Esophagus squamous epithelium (tissue), 5 donors: ENCODE measurements around the gene NR6A1. TPM values are rescaled to one million over a fixed set of nuclear protein-coding genes. Genes with fewer than 3 reads are reported as not detected.

Source experiments
- DNase-seq: peaks from one replicate; lab custom pipeline; 2025; lab: John Stamatoyannopoulos, UW
- H3K27ac ChIP-seq, 4 donors: fragments of 200-600 bp; sonication (generic); one replicate each; pipeline ENCODE4 v1.5.1; 2016 to 2019; ENCODE audit warnings: mild to moderate bottlenecking in 1 of 4
- H3K27me3 ChIP-seq, 4 donors: fragments of 200-600 bp; sonication (generic); 1 replicate in 3 of 4; 2 replicates in 1 of 4; pipeline versions ENCODE4 v1.5.1 to v1.6.0; 2017 to 2021; ENCODE audit warnings: antibody characterized with exemption in 1 of 4
- H3K36me3 ChIP-seq, 3 donors: fragments of 200-600 bp; sonication (generic); one replicate each; pipeline ENCODE4 v1.5.1; 2016 to 2019
- H3K4me1 ChIP-seq, 3 donors: fragments of 200-600 bp; sonication (generic); one replicate each; pipeline ENCODE4 v1.5.1; 2017 to 2019
- H3K4me3 ChIP-seq, 4 donors: fragments of 200-600 bp; sonication (generic); 1 replicate in 3 of 4; 2 replicates in 1 of 4; pipeline ENCODE4 v1.5.1; 2016 to 2019; ENCODE audit warnings: mild to moderate bottlenecking in 2 of 4, moderate library complexity in 1 of 4
- H3K9me3 ChIP-seq, 3 donors: fragments of 200-600 bp; sonication (generic); one replicate each; pipeline ENCODE4 v1.5.1; 2016 to 2019
- POLR2A ChIP-seq, 4 donors: fragments of 450-650 bp; IDR thresholded peaks; one replicate each; pipeline ENCODE4 v1.6.1; 2017; ENCODE audit warnings: antibody characterized with exemption in 4 of 4, mild to moderate bottlenecking in 4 of 4, moderate library complexity in 3 of 4
- WGBS, 2 donors: methylation state at CpG; one replicate each; pipeline ENCODE4 v1.1.5; 2018; 5-methylcytosine and 5-hydroxymethylcytosine counted together
- intact Hi-C: fragments of 100-400 bp; cut with DNase I; formaldehyde crosslinking; loops from one replicate; pipeline ENCODE4 v1.15.0; 2022
- total RNA-seq, 4 donors: library from RNA; depleted of rRNA; stranded (reverse); fragments of >200 nt; gene quantifications; one replicate each; pipeline ENCODE4 v1.1.0, GENCODE V29; 2016
- TF ChIP-seq, protein P1 (sequence below), 6 experiments: fragments of 450-650 bp in 4 of 6; fragments of 200-600 bp in 2 of 6; sonication (generic) in 2 of 6; IDR thresholded peaks; one replicate each; pipeline ENCODE4 v1.5.1; 2016 to 2019; ENCODE audit warnings: antibody characterized with exemption in 6 of 6, mild to moderate bottlenecking in 4 of 6, moderate library complexity in 4 of 6
- donor health status: DM: yes; HTN: yes; CAD: no.

The NR6A1 gene
- total RNA-seq, 4 donors from 2014 or later, result 1.9 to 4.0 (median 2.7) TPM

DNA sequence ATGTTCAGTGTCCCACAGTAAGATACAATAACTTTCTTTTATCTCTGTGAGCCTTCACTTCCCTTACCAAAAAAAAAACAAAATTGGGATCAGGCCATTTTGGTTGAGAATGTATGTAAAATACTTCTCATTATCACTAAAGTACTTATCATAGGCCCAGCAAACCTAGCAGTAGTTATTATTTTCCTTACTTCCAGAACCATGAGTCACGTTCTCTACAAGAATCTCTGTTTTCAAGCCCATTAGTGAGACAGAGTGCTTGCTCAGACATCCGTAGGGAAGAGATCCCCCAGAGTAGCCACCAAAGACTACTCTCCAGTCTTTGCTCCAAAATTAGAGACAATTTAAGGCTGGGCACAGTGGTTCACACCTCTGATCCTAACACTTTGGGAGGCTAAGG, 160.0 kb downstream of the NR6A1 start:
- no peak for TF ChIP-seq POLR2A (IDR thresholded peaks at IDR 0.05)
- TF ChIP-seq, protein P1, sequence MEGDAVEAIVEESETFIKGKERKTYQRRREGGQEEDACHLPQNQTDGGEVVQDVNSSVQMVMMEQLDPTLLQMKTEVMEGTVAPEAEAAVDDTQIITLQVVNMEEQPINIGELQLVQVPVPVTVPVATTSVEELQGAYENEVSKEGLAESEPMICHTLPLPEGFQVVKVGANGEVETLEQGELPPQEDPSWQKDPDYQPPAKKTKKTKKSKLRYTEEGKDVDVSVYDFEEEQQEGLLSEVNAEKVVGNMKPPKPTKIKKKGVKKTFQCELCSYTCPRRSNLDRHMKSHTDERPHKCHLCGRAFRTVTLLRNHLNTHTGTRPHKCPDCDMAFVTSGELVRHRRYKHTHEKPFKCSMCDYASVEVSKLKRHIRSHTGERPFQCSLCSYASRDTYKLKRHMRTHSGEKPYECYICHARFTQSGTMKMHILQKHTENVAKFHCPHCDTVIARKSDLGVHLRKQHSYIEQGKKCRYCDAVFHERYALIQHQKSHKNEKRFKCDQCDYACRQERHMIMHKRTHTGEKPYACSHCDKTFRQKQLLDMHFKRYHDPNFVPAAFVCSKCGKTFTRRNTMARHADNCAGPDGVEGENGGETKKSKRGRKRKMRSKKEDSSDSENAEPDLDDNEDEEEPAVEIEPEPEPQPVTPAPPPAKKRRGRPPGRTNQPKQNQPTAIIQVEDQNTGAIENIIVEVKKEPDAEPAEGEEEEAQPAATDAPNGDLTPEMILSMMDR (IDR thresholded peaks at IDR 0.05), result no peak
- Histone ChIP-seq H3K27me3 (no peaks in the 10 kb centered on the region), H3K4me1 (no peaks in the 10 kb centered on the region), H3K27ac (no peak overlapping the region), H3K36me3 (no peaks in the 10 kb centered on the region), H3K9me3 (no peaks in the 10 kb centered on the region), H3K4me3 (no peak overlapping the region)
- WGBS, 2 donors, result 88 to 93% methylated on average over 2 of the region's 2 CpGs
- no peak for DNase-seq
- intact Hi-C loops, result no loop called here

DNA sequence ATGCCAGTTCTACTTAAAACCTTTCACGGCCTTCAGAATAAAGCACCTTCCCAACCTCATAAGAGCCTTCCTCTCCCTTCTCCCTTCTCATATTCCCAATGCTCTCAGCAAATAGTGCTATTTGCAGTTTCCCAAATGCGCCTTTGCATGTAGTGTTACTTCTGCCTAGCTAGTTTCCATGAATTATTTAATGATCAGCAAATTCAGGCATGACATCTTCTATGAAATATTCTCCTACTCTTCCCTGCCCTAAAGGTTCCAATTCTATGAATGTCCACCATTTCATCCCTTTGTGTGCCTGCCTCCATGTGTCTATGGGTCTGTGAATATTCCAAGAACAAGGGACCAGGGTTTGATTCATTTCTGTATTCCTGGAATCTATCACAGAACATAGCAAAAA, 165.1 kb downstream of the NR6A1 start:
- H3K27ac ChIP-seq, result no peak overlapping the region
- H3K9me3 ChIP-seq, result no peaks in the 10 kb centered on the region
- no peaks in the 10 kb centered on the region for H3K36me3 ChIP-seq
- no peak overlapping the region for H3K4me3 ChIP-seq
- H3K27me3 ChIP-seq, result no peaks in the 10 kb centered on the region
- intact Hi-C loops, result no loop called here
- TF ChIP-seq POLR2A (IDR thresholded peaks at IDR 0.05), result no peak
- peaks cover 0 to 29% (median 0%) of the 10 kb centered on the region in 3 donors for H3K4me1 ChIP-seq
- 85 to 92% methylated on average over 2 of the region's 2 CpGs for WGBS, 2 donors
- no peak for DNase-seq

DNA sequence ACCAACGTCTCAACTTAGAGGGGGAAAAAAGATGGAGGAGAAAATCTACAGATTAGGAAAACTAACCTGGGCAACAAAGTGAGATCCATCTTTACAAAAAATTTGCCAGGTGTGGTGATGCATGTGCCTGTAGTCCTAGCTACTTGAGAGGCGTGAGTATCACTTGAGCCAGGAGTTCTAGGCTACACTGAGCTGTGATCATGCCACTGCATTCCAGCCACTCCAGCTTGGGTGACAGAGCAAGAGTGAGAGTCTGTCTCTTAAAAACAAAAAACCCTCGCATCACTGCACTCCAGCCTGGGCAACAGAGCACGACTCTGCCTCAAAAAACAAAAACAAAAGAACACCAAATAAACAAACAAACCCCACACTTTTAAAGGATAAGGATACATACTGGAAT, 165.9 kb downstream of the NR6A1 start:
- Histone ChIP-seq H3K27ac (no peak overlapping the region), H3K36me3 (no peaks in the 10 kb centered on the region), H3K27me3 (no peaks in the 10 kb centered on the region), H3K9me3 (no peaks in the 10 kb centered on the region), H3K4me1 (peaks cover 0 to 29% (median 0%) of the 10 kb centered on the region in 3 donors), H3K4me3 (no peak overlapping the region)
- WGBS, 2 donors, result 61 to 85% methylated on average over 4 of the region's 4 CpGs
- TF ChIP-seq POLR2A (IDR thresholded peaks at IDR 0.05), result no peak
- TF ChIP-seq, protein P1 (IDR thresholded peaks at IDR 0.05), result no peak
- DNase-seq, result no peak
- intact Hi-C loops, result no loop called here

DNA sequence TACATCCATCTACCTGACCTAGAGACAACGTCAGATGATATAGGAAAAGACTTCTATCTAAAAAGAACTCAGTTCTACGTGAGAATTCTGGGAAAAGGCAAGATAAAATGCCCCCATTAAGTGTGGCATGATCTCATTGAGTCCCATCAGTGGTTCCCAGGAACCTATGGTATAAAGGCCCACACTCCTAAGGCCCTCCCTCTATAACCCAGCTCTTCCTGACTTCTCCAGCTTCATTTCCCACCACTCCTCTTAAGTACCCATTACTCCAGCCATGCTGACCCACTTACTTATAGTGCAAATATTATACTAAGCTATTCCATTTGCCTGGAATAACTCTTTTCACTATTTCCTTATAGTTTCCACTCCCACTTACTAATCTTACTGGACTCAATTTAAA, 168.5 kb downstream of the NR6A1 start:
- intact Hi-C loops, result no loop called here
- Histone ChIP-seq H3K4me1 (peaks cover 0 to 29% (median 0%) of the 10 kb centered on the region in 3 donors), H3K9me3 (no peaks in the 10 kb centered on the region), H3K27me3 (no peaks in the 10 kb centered on the region), H3K36me3 (no peaks in the 10 kb centered on the region), H3K4me3 (no peak overlapping the region), H3K27ac (peak overlapping the region in 3 of 4 donors; percentile 28 to 63 (median 57))
- TF ChIP-seq, protein P1 (IDR thresholded peaks at IDR 0.05), result no peak
- DNase-seq, result no peak
- WGBS, 2 donors, result 49 to 74% methylated on average over 2 of the region's 2 CpGs

DNA sequence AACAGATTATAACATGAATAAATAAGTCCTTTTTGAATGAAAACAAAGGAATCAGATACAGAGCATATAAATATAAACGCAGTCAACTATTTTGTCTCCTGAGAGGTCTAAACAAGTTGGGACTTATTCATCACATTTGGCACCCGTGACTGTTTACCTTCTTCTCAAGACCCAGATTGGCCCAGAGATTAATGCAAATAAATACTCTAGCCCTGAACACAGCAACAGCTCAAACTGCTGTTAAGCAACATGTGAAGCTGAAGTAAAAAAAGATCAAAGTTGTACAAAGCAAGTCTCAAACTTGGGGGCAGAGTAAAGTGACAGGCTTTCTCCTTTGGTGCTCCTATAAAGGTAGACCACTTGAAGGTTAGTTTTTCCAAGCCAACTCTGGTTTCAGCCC, 168.9 kb downstream of the NR6A1 start:
- WGBS, 2 donors, result 17 to 23% methylated on average over 2 of the region's 2 CpGs
- peak overlapping the region in 3 of 4 donors; percentile 28 to 63 (median 57) for H3K27ac ChIP-seq

More for the DNA sequence above, 168.9 kb downstream of the NR6A1 start:
- H3K9me3 ChIP-seq, result no peaks in the 10 kb centered on the region
- DNase-seq, result no peak
- no peak overlapping the region for H3K4me3 ChIP-seq
- H3K27me3 ChIP-seq, result no peaks in the 10 kb centered on the region
- H3K4me1 ChIP-seq, result peaks cover 0 to 29% (median 0%) of the 10 kb centered on the region in 3 donors
- intact Hi-C loops, result no loop called here
- H3K36me3 ChIP-seq, result no peaks in the 10 kb centered on the region
- no peak for TF ChIP-seq POLR2A (IDR thresholded peaks at IDR 0.05)
- TF ChIP-seq, protein P1 (IDR thresholded peaks at IDR 0.05), result no peak
